Lower lobe of right lung (tissue), 2 donors: ENCODE data around the gene MAGOH. TPM values are rescaled to one million over a fixed set of nuclear protein-coding genes. Genes with fewer than 3 reads are reported as not detected.

Experiments used
- ATAC-seq, 2 donors: fragments of 200-7000 bp; cut with Tn5 transposase; one replicate each; pipeline ENCODE4 v1.9.1; 2020 to 2022; ENCODE audit warnings: mild to moderate bottlenecking in 2 of 2, moderate library complexity in 2 of 2
- DNase-seq: peaks from one replicate; pipeline ENCODE4 v3.0.0-alpha.2; 2020
- H3K27ac ChIP-seq: fragments of 200-600 bp; one replicate; pipeline ENCODE4 v1.8.0; 2022
- H3K27me3 ChIP-seq: fragments of 200-600 bp; one replicate; pipeline ENCODE4 v1.8.0; 2022; ENCODE audit warnings: low read depth
- H3K36me3 ChIP-seq: fragments of 200-600 bp; one replicate; pipeline ENCODE4 v1.8.0; 2022; ENCODE audit warnings: mild to moderate bottlenecking
- H3K4me1 ChIP-seq: fragments of 200-600 bp; one replicate; pipeline ENCODE4 v1.8.0; 2022
- H3K4me3 ChIP-seq: fragments of 200-600 bp; one replicate; pipeline ENCODE4 v1.8.0; 2022; ENCODE audit warnings: mild to moderate bottlenecking
- H3K9me3 ChIP-seq: fragments of 200-600 bp; one replicate; pipeline ENCODE4 v1.8.0; 2022
- CTCF ChIP-seq: fragments of 200-600 bp; IDR thresholded peaks from one replicate; pipeline ENCODE4 v1.8.0; 2022; ENCODE audit warnings: antibody characterized with exemption, mild to moderate bottlenecking
- intact Hi-C: fragments of 100-400 bp; cut with DNase I; formaldehyde crosslinking; loops from one replicate; pipeline ENCODE4 v1.11.0; 2022
- total RNA-seq: library from RNA; stranded (reverse); fragmentation: NEBNext Ultra II Directional; extraction: Animal tissue kit (Norgen Biotek cat#: 25700); gene quantifications from one replicate; pipeline ENCODE4 v1.2.1, GENCODE V29; 2021
- donor health status: DM: no; HTN: yes; CAD: no; lungs with severe emphysema.

MAGOH gene
- total RNA-seq, 1 donor from 2014 or later: 34.4 TPM

- no peaks in the 10 kb centered on the region for H3K27me3 ChIP-seq
- peak overlapping the region; percentile 100 for H3K27ac ChIP-seq
- H3K9me3 ChIP-seq: no peaks in the 10 kb centered on the region
- H3K4me1 ChIP-seq: peaks cover 34% of the 10 kb centered on the region
- DNase-seq: no peak
- no peak for TF ChIP-seq CTCF
- no peak for ATAC-seq
- intact Hi-C loops: no loop called here
- H3K36me3 ChIP-seq: no peaks in the 10 kb centered on the region
- H3K4me3 ChIP-seq: peak overlapping the region; percentile 93
Measured at GRCh38 chr1:53195246-53196016, 42.9 kb downstream of the MAGOH start.

DNA sequence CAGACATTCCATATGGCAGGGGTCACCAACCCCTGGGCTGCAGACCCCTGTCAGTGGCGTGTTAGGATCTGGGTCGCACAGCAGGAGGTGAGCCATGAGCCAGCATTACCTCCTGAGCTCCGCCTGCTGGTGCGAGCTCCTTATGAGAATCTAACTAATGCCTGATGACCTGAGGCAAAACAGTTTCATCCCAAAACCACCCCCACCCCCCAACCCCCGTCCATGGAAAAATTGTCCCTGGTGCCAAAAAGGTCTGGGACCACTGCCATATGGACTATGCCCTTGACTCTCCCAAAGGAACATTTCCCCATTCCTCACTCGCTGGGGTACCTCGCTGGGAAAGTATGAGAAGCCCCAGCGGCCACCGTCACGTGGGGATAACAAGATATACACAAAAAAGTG, 48.1 kb downstream of the MAGOH start:
- Histone ChIP-seq H3K9me3 (no peaks in the 10 kb centered on the region), H3K27me3 (no peaks in the 10 kb centered on the region), H3K27ac (no peak overlapping the region), H3K36me3 (no peaks in the 10 kb centered on the region), H3K4me3 (no peak overlapping the region), H3K4me1 (peaks cover 8% of the 10 kb centered on the region)
- DNase-seq (no peak), ATAC-seq (no peak)
- intact Hi-C loops: no loop called here
- TF ChIP-seq CTCF: no peak

- no peaks in the 10 kb centered on the region for H3K27me3 ChIP-seq
- peaks cover 9% of the 10 kb centered on the region for H3K4me1 ChIP-seq
- H3K36me3 ChIP-seq: no peaks in the 10 kb centered on the region
- intact Hi-C loops: no loop called here
- DNase-seq (no peak), ATAC-seq (no peak)
- H3K9me3 ChIP-seq: no peaks in the 10 kb centered on the region
- no peak overlapping the region for H3K27ac ChIP-seq
- no peak for TF ChIP-seq CTCF
- H3K4me3 ChIP-seq: no peak overlapping the region
Measured at GRCh38 chr1:53189061-53189460, 49.3 kb downstream of the MAGOH start.

- Histone ChIP-seq H3K27ac (no peak overlapping the region), H3K4me3 (no peak overlapping the region), H3K27me3 (no peaks in the 10 kb centered on the region), H3K9me3 (no peaks in the 10 kb centered on the region), H3K36me3 (no peaks in the 10 kb centered on the region), H3K4me1 (peaks cover 14% of the 10 kb centered on the region)
- intact Hi-C loops: no loop called here
- DNase-seq (no peak), ATAC-seq (no peak)
- no peak for TF ChIP-seq CTCF
Measured at GRCh38 chr1:53188099-53188498, 50.2 kb downstream of the MAGOH start.

DNA sequence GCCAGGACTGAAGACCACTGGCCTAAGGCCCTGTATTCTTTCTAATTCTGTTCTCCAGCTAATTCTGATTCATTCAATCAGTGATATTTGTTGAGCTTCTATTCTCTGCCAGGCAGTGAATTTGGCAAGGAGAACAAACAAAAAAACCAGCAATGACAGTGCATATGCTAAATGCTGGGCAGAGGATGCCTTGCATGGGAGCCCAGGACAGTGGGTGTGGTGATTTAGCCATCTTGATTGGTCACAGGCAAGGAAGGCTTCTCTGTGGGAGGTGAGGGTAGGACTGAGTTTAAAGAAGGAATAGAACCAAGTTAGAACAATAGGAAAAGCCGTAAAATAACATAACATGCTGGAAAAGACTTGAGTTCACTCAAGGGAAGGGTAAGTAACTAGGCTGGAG, 50.9 kb downstream of the MAGOH start:
- no peak for ATAC-seq
- TF ChIP-seq CTCF: no peak
- DNase-seq: no peak
- no peaks in the 10 kb centered on the region for H3K27me3 ChIP-seq
- peaks cover 14% of the 10 kb centered on the region for H3K4me1 ChIP-seq
- H3K9me3 ChIP-seq: no peaks in the 10 kb centered on the region
- intact Hi-C loops: no loop called here
- H3K27ac ChIP-seq: no peak overlapping the region
- no peaks in the 10 kb centered on the region for H3K36me3 ChIP-seq
- no peak overlapping the region for H3K4me3 ChIP-seq
